CD14-positive monocyte (primary cell): ENCODE measurements around the gene ANKRD53. TPM values are rescaled to one million over a fixed set of nuclear protein-coding genes. Genes with fewer than 3 reads are reported as not detected.

Experiments used
- DNase-seq, 3 donors: peaks; one replicate each; pipeline ENCODE4 v3.0.0-alpha.2; 2011 to 2022
- H2AFZ ChIP-seq: 2 replicates; pipeline ENCODE4 v1.6.0; 2012; ENCODE audit warnings: mild to moderate bottlenecking, low read depth, low read length, inconsistent platforms; ENCODE audit not compliant: insufficient read depth, poor library complexity, severe bottlenecking
- H3K27ac ChIP-seq, 2 donors: 1 replicate in 1 of 2; 2 replicates in 1 of 2; pipeline ENCODE4 v1.5.1; 2012 to 2013; ENCODE audit warnings: low read length in 2 of 2, control low read depth in 1 of 2, inconsistent platforms in 1 of 2, low read depth in 1 of 2, mild to moderate bottlenecking in 1 of 2
- H3K27me3 ChIP-seq, 2 donors: one replicate each; pipeline versions ENCODE4 v1.6.0 to v1.6.1; 2011 to 2013; ENCODE audit warnings: low read length in 2 of 2; ENCODE audit not compliant: control insufficient read depth in 2 of 2, insufficient read depth in 2 of 2
- H3K36me3 ChIP-seq, 2 donors: replicated peaks in 1 of 2; 1 replicate in 1 of 2; 2 replicates in 1 of 2; pipeline versions ENCODE4 v1.5.1 to v1.6.1; 2012 to 2013; ENCODE audit warnings: low read length in 2 of 2, control low read depth in 1 of 2, inconsistent platforms in 1 of 2, mild to moderate bottlenecking in 1 of 2; ENCODE audit not compliant: insufficient read depth in 2 of 2, control insufficient read depth in 1 of 2
- H3K4me1 ChIP-seq, 2 donors: 1 replicate in 1 of 2; 2 replicates in 1 of 2; pipeline versions ENCODE4 v1.5.1 to v1.6.1; 2012 to 2013; ENCODE audit warnings: low read length in 2 of 2, control low read depth in 1 of 2, inconsistent platforms in 1 of 2, mild to moderate bottlenecking in 1 of 2, moderate library complexity in 1 of 2; ENCODE audit not compliant: insufficient read depth in 2 of 2, control insufficient read depth in 1 of 2
- H3K4me2 ChIP-seq: replicated peaks from 2 replicates; pipeline ENCODE3; 2012; ENCODE audit warnings: low read length, moderate library complexity, mild to moderate bottlenecking; ENCODE audit not compliant: poor library complexity, severe bottlenecking; ENCODE audit errors: extremely low read depth
- H3K4me3 ChIP-seq, 3 experiments: fragments of 200-600 bp in 1 of 3; sonication (generic) in 1 of 3; replicated peaks in 1 of 3; 1 replicate in 2 of 3; 2 replicates in 1 of 3; pipeline ENCODE4 v1.5.1; 2011 to 2013; ENCODE audit warnings: low read length in 3 of 3, mild to moderate bottlenecking in 3 of 3, control low read depth in 2 of 3, low read depth in 2 of 3, inconsistent platforms in 1 of 3, moderate library complexity in 1 of 3
- H3K79me2 ChIP-seq: 2 replicates; pipeline ENCODE4 v1.6.0; 2012; ENCODE audit warnings: mild to moderate bottlenecking, control low read depth, inconsistent platforms, low read length, moderate library complexity; ENCODE audit not compliant: insufficient read depth
- H3K9ac ChIP-seq: 2 replicates; pipeline ENCODE4 v1.6.0; 2017; ENCODE audit warnings: low read length, mild to moderate bottlenecking; ENCODE audit not compliant: insufficient read depth, poor library complexity, severe bottlenecking
- H3K9me3 ChIP-seq, 2 donors: replicated peaks in 1 of 2; 1 replicate in 1 of 2; 2 replicates in 1 of 2; pipeline versions ENCODE4 v1.5.1 to v1.6.1; 2012 to 2013; ENCODE audit warnings: low read length in 2 of 2, control low read depth in 1 of 2; ENCODE audit not compliant: control insufficient read depth in 1 of 2, insufficient read depth in 1 of 2
- H4K20me1 ChIP-seq: 2 replicates; pipeline ENCODE4 v1.6.0; 2012; ENCODE audit warnings: mild to moderate bottlenecking, low read length, control low read depth, moderate library complexity; ENCODE audit not compliant: insufficient read depth
- H3K27ac Mint-ChIP-seq, 7 donors: one replicate each; pipeline ENCODE4 v1.8.0; 2020; ENCODE audit warnings: mild to moderate bottlenecking in 7 of 7, mixed read lengths in 7 of 7, moderate library complexity in 6 of 7, inconsistent platforms in 2 of 7
- H3K27me3 Mint-ChIP-seq, 3 donors: one replicate each; pipeline ENCODE4 v1.8.0; 2021 to 2022; ENCODE audit warnings: low read depth in 3 of 3, mild to moderate bottlenecking in 3 of 3, mixed read lengths in 3 of 3, moderate library complexity in 3 of 3, inconsistent platforms in 1 of 3
- H3K36me3 Mint-ChIP-seq, 2 donors: one replicate each; pipeline ENCODE4 v1.8.0; 2020; ENCODE audit warnings: mixed read lengths in 2 of 2, inconsistent platforms in 1 of 2, mild to moderate bottlenecking in 1 of 2
- H3K4me1 Mint-ChIP-seq: one replicate; pipeline ENCODE4 v1.8.0; 2020; ENCODE audit warnings: mild to moderate bottlenecking, mixed read lengths
- H3K4me3 Mint-ChIP-seq, 2 donors: one replicate each; pipeline ENCODE4 v1.8.0; 2020; ENCODE audit warnings: mild to moderate bottlenecking in 2 of 2, mixed read lengths in 2 of 2, moderate library complexity in 1 of 2
- H3K9me3 Mint-ChIP-seq, 7 donors: one replicate each; pipeline ENCODE4 v1.8.0; 2020 to 2022; ENCODE audit warnings: mixed read lengths in 7 of 7, mild to moderate bottlenecking in 6 of 7, moderate library complexity in 6 of 7, inconsistent platforms in 2 of 7
- CTCF ChIP-seq: fragments of 200-600 bp; IDR thresholded peaks from one replicate; pipeline ENCODE4 v1.8.0; 2022; ENCODE audit warnings: antibody characterized with exemption, mild to moderate bottlenecking
- WGBS: methylation state at CpG from one replicate; pipeline ENCODE4 v1.1.5; 2013; ENCODE audit warnings: missing lambda C conversion rate; ENCODE audit not compliant: insufficient coverage; 5-methylcytosine and 5-hydroxymethylcytosine counted together
- intact Hi-C, 2 donors: fragments of 100-400 bp; cut with micrococcal nuclease; formaldehyde crosslinking; loops; one replicate each; pipeline versions ENCODE4 v1.15.0 to v1.15.1; 2023
- polyA plus RNA-seq, 3 donors: library from polyadenylated mRNA; depleted of rRNA in 1 of 3; unstranded in 2 of 3; stranded (reverse) in 1 of 3; fragments of 300-500 nt in 2 of 3; fragments of >200 nt in 1 of 3; fragmentation: Illumina TruSeq in 2 of 3; gene quantifications; 1 replicate in 2 of 3; 2 replicates in 1 of 3; pipeline ENCODE4 v1.2.3, GENCODE V29; 2012 to 2021

The ANKRD53 gene
- polyA plus RNA-seq, 3 donors = 0.12 TPM; not detected in 2

GRCh38 chr2:70965506-70965905, 12.9 kb upstream of the ANKRD53 start:
- H3K27me3 ChIP-seq = peaks cover 4 to 30% of the 10 kb centered on the region in 2 donors
- H3K4me1 ChIP-seq = peaks cover 9 to 10% of the 10 kb centered on the region in 2 donors
- Mint-ChIP-seq H3K27me3 (peaks cover 29 to 64% (median 59%) of the 10 kb centered on the region in 3 donors), H3K4me3 (peak overlapping the region; percentile 80 to 91), H3K4me1 (peaks cover 7% of the 10 kb centered on the region), H3K36me3 (peaks cover 0 to 2% of the 10 kb centered on the region in 2 donors), H3K27ac (no peak overlapping the region), H3K9me3 (peaks cover 0 to 4% (median 1%) of the 10 kb centered on the region in 7 donors)
- WGBS = 62% methylated on average over 10 of the region's 14 CpGs
- intact Hi-C loops = loop anchor here in 1 of 2 donors (1.0 kb wide), 1 partner anchor 35 kb away; no protein-coding TSS in a partner anchor
- H3K79me2 ChIP-seq = no peaks in the 10 kb centered on the region
- H3K27ac ChIP-seq = no peak overlapping the region
- peak overlapping the region; percentile 27 for H3K9ac ChIP-seq
- H4K20me1 ChIP-seq = no peaks in the 10 kb centered on the region
- no peaks in the 10 kb centered on the region for H3K36me3 ChIP-seq
- H2AFZ ChIP-seq = no peak overlapping the region
- peak overlapping the region in 2 of 3 experiments; percentile 33 to 76 for H3K4me3 ChIP-seq
- no peak for TF ChIP-seq CTCF
- no peaks in the 10 kb centered on the region for H3K9me3 ChIP-seq
- DNase-seq = peak in 1 of 3 donors; percentile 2
- peak overlapping the region; percentile 93 for H3K4me2 ChIP-seq

- no peak overlapping the region for H3K4me2 ChIP-seq
- H3K4me3 Mint-ChIP-seq = peak overlapping the region in 1 of 2 donors; percentile 28
- no peaks in the 10 kb centered on the region for H3K79me2 ChIP-seq
- peaks cover 9 to 10% of the 10 kb centered on the region in 2 donors for H3K4me1 ChIP-seq
- intact Hi-C loops = no loop called here
- no peak for DNase-seq
- H3K27ac ChIP-seq = no peak overlapping the region
- H3K27ac Mint-ChIP-seq = no peak overlapping the region
- peaks cover 29 to 66% (median 65%) of the 10 kb centered on the region in 3 donors for H3K27me3 Mint-ChIP-seq
- peaks cover 7% of the 10 kb centered on the region for H3K4me1 Mint-ChIP-seq
- TF ChIP-seq CTCF = no peak
- 100% methylated on average over 1 of the region's 4 CpGs for WGBS
- H3K4me3 ChIP-seq = no peak overlapping the region
- no peak overlapping the region for H3K9ac ChIP-seq
- peaks cover 9 to 39% of the 10 kb centered on the region in 2 donors for H3K27me3 ChIP-seq
- H4K20me1 ChIP-seq = no peaks in the 10 kb centered on the region
- H3K9me3 Mint-ChIP-seq = peaks cover 0 to 4% (median 2%) of the 10 kb centered on the region in 7 donors
- peaks cover 0 to 2% of the 10 kb centered on the region in 2 donors for H3K36me3 Mint-ChIP-seq
- H2AFZ ChIP-seq = no peak overlapping the region
- no peaks in the 10 kb centered on the region for H3K9me3 ChIP-seq
- H3K36me3 ChIP-seq = no peaks in the 10 kb centered on the region
These were observed 11.7 kb upstream of the ANKRD53 start for GRCh38 chr2:70966681-70967080.
